ENCODE data around the gene TNS2. TPM values are rescaled to one million over a fixed set of nuclear protein-coding genes. Genes with fewer than 3 reads are reported as not detected.

Gene TNS2
- total and polyA plus RNA-seq, 2 of the 13 experiments (the other 11 are each of a cell fraction or from before 2014, with no cell fraction given), result 8.9 to 20.4 TPM

DNA sequence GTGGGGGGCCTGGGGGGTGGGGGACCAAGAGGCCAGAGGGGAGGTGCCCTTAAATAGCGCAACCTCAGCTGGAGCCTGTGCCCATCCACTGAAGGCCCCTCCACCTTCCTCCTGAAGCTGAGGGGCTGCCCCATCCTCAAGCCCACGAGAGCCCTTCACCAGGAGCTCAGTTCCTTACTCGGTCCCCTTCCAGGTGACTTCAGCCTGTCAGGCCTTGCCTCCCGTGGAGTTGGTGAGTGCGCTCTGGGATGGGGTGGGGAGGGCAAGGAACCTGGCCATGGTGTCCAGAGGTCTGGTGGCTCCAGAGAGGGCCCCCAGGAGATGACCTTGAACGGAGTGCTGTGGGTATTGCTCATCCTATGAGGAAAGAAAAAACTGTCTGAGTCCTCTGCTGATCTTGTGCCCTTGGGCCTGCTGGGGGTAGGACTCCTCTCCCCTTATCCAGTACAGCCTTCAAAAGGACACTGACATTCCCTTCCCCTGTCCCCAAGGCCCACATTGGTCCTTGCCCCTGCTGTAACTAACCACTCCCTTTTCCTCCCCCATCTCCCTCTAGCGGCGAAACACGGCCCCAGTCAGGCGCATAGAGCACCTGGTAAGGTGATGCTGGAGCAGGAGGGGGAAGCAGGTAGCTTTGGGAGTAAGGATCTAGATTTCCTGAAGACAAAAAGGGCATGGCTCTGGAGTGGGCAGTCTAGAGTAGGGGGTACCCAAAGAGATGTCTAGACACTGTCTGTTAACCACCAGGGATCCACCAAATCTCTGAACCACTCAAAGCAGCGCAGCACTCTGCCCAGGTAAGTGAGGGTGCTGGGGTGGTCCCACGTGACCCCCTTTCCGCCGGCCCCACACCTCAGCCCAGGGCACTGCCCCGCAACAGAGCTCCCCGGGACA is 3.6 kb downstream of the TNS2 start (continued):
- TF ChIP-seq SIX4 (CRISPR knock-in tag; IDR thresholded peaks at IDR 0.05), result 0 out of 2 replicates have a peak, but pooled peaks have one; percentile 21
- TF ChIP-seq ISL2 (CRISPR knock-in tag; IDR thresholded peaks at IDR 0.05), result no peak
- TF ChIP-seq HOXA3 (CRISPR knock-in tag; IDR thresholded peaks at IDR 0.05), result peak; percentile 69
- no peak for TF ChIP-seq RFX5 (IDR thresholded peaks at IDR 0.05; ENCODE audit: low read depth, low read length)
- no peak for TF ChIP-seq HHEX (CRISPR knock-in tag; IDR thresholded peaks at IDR 0.05)
- TF ChIP-seq, protein P1, sequence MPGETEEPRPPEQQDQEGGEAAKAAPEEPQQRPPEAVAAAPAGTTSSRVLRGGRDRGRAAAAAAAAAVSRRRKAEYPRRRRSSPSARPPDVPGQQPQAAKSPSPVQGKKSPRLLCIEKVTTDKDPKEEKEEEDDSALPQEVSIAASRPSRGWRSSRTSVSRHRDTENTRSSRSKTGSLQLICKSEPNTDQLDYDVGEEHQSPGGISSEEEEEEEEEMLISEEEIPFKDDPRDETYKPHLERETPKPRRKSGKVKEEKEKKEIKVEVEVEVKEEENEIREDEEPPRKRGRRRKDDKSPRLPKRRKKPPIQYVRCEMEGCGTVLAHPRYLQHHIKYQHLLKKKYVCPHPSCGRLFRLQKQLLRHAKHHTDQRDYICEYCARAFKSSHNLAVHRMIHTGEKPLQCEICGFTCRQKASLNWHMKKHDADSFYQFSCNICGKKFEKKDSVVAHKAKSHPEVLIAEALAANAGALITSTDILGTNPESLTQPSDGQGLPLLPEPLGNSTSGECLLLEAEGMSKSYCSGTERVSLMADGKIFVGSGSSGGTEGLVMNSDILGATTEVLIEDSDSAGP (CRISPR knock-in tag; IDR thresholded peaks at IDR 0.05; ENCODE audit: borderline replicate concordance), result peak; percentile 69; the same call in 1 of the 2 replicates
- TF ChIP-seq, protein P2, sequence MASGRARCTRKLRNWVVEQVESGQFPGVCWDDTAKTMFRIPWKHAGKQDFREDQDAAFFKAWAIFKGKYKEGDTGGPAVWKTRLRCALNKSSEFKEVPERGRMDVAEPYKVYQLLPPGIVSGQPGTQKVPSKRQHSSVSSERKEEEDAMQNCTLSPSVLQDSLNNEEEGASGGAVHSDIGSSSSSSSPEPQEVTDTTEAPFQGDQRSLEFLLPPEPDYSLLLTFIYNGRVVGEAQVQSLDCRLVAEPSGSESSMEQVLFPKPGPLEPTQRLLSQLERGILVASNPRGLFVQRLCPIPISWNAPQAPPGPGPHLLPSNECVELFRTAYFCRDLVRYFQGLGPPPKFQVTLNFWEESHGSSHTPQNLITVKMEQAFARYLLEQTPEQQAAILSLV (CRISPR knock-in tag; IDR thresholded peaks at IDR 0.05; ENCODE audit: borderline replicate concordance), result no peak
- peak; percentile 71; the same call in 1 of the 2 replicates for TF ChIP-seq ZNF792 (CRISPR knock-in tag; IDR thresholded peaks at IDR 0.05)
- peak; percentile 44; the same call in 1 of the 2 replicates for TF ChIP-seq ELF3 (CRISPR knock-in tag; IDR thresholded peaks at IDR 0.05)
- TF ChIP-seq KLF11 (CRISPR knock-in tag; IDR thresholded peaks at IDR 0.05), result no peak
- no peak for TF ChIP-seq CSRNP2 (CRISPR knock-in tag; conservative IDR thresholded peaks at IDR 0.05; ENCODE audit: low read depth)
- no peak for TF ChIP-seq CREM (IDR thresholded peaks at IDR 0.05)
- TF ChIP-seq CREM (CRISPR knock-in tag; IDR thresholded peaks at IDR 0.05), result no peak
- 0 out of 2 replicates have a peak, but pooled peaks have one; percentile 34 for TF ChIP-seq GFI1 (CRISPR knock-in tag; IDR thresholded peaks at IDR 0.05; ENCODE audit: borderline replicate concordance)
- no peak for TF ChIP-seq ZEB1 (IDR thresholded peaks at IDR 0.05; ENCODE audit: insufficient replicate concordance, low read depth)
- TF ChIP-seq ZNF770 (CRISPR knock-in tag; IDR thresholded peaks at IDR 0.05), result 0 out of 2 replicates have a peak, but pooled peaks have one; percentile 25
- TF ChIP-seq PRDM4 (CRISPR knock-in tag; IDR thresholded peaks at IDR 0.05; ENCODE audit: borderline replicate concordance), result no peak
- TF ChIP-seq DPF2 (CRISPR knock-in tag; IDR thresholded peaks at IDR 0.05; ENCODE audit: borderline replicate concordance, low read depth), result no peak
- no peak for TF ChIP-seq TP53 (CRISPR knock-in tag; conservative IDR thresholded peaks at IDR 0.05)

Data from HepG2 (cell line).